ENCODE data around the gene GRAP2. TPM values are rescaled to one million over a fixed set of nuclear protein-coding genes. Genes with fewer than 3 reads are reported as not detected.

Gene GRAP2
- total and polyA plus RNA-seq, 8 donors: 0.45 to 29.1 (median 3.0) TPM; not detected in 2

- Histone ChIP-seq H3K27ac (no peak overlapping the region), H3K9me3 (no peaks in the 10 kb centered on the region), H3K27me3 (no peaks in the 10 kb centered on the region), H3K36me3 (no peaks in the 10 kb centered on the region), H3K4me1 (peaks cover 0 to 12% (median 5%) of the 10 kb centered on the region in 4 donors), H3K4me3 (no peak overlapping the region)
- 83 to 98% (median 93%) methylated on average over 2 of the region's 2 CpGs for WGBS, 5 donors
- intact Hi-C loops (cut with DNase I; ENCODE audit: low total_unique reads): no loop called here
- TF ChIP-seq POLR2A (IDR thresholded peaks at IDR 0.05) (no peak), POLR2AphosphoS5 (IDR thresholded peaks at IDR 0.05) (no peak), CTCF (IDR thresholded peaks at IDR 0.05) (no peak), EP300 (IDR thresholded peaks at IDR 0.05) (no peak)
- DNase-seq: no peak
Measured at GRCh38 chr22:39953101-39953500, 52.2 kb downstream of the GRAP2 start.

DNA sequence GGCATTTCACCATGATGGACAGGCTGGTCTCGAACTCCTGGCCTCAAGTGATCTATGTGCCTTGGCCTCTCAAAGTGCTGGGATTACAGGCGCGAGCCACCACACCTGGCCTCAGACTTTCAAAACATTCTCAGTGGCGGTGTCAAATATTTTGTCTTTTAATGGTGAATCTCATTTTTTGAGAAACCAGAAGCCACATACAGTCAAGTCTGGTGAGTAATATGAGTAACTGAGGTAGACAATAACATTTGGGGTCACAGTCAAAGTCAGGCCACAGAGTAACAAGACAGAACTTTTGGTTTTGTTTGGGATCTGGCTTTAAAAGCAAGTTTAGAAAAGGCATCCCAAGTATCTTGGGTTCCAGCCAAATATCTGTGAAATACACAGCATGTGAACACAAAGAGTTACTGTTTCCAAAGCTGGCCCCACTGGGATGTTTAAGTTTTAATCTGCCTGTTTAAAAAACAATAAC lies 53.7 kb downstream of the GRAP2 start:
- Histone ChIP-seq H3K36me3 (no peaks in the 10 kb centered on the region), H3K4me3 (no peak overlapping the region), H3K4me1 (peaks cover 0 to 18% (median 8%) of the 10 kb centered on the region in 4 donors), H3K27me3 (no peaks in the 10 kb centered on the region), H3K9me3 (no peaks in the 10 kb centered on the region), H3K27ac (peak overlapping the region in 1 of 5 donors; percentile 19)
- DNase-seq: peak in 1 of 2 donors; percentile 70
- TF ChIP-seq CTCF (IDR thresholded peaks at IDR 0.05) (no peak), POLR2A (IDR thresholded peaks at IDR 0.05) (no peak), EP300 (IDR thresholded peaks at IDR 0.05) (no peak), POLR2AphosphoS5 (IDR thresholded peaks at IDR 0.05) (no peak)
- 80 to 85% (median 83%) methylated on average over 4 of the region's 4 CpGs for WGBS, 5 donors
- intact Hi-C loops (cut with DNase I; ENCODE audit: low total_unique reads): no loop called here

GRCh38 chr22:39955675-39956074 lies 54.8 kb downstream of the GRAP2 start:
- H3K27me3 ChIP-seq: no peaks in the 10 kb centered on the region
- peaks cover 0 to 25% (median 8%) of the 10 kb centered on the region in 4 donors for H3K4me1 ChIP-seq
- H3K9me3 ChIP-seq: no peaks in the 10 kb centered on the region
- H3K27ac ChIP-seq: no peak overlapping the region
- no peak for DNase-seq
- no peak overlapping the region for H3K4me3 ChIP-seq
- TF ChIP-seq POLR2A (IDR thresholded peaks at IDR 0.05) (no peak), CTCF (IDR thresholded peaks at IDR 0.05) (no peak), EP300 (IDR thresholded peaks at IDR 0.05) (no peak), POLR2AphosphoS5 (IDR thresholded peaks at IDR 0.05) (no peak)
- H3K36me3 ChIP-seq: no peaks in the 10 kb centered on the region
- intact Hi-C loops (cut with DNase I; ENCODE audit: low total_unique reads): no loop called here
- 95 to 100% (median 96%) methylated on average over 2 of the region's 2 CpGs for WGBS, 5 donors

GRCh38 chr22:39956932-39957664 lies 56.2 kb downstream of the GRAP2 start:
- peaks cover 0 to 28% (median 8%) of the 10 kb centered on the region in 4 donors for H3K4me1 ChIP-seq
- 53 to 69% (median 61%) methylated on average over 9 to 10 of the region's 10 CpGs for WGBS, 5 donors
- no peaks in the 10 kb centered on the region for H3K27me3 ChIP-seq
- TF ChIP-seq POLR2A (IDR thresholded peaks at IDR 0.05) (no peak), EP300 (IDR thresholded peaks at IDR 0.05) (no peak)
- no peaks in the 10 kb centered on the region for H3K36me3 ChIP-seq
- no peak overlapping the region for H3K4me3 ChIP-seq
- DNase-seq: no peak
- no peak overlapping the region for H3K27ac ChIP-seq
- intact Hi-C loops (cut with DNase I; ENCODE audit: low total_unique reads): no loop called here
- no peaks in the 10 kb centered on the region for H3K9me3 ChIP-seq

Measured in stomach (tissue), 9 donors.